NB4 (cell line): ENCODE measurements around the gene SORT1.

Experiments used
- MYC ChIP-seq: IDR thresholded peaks from 2 replicates; pipeline ENCODE4 v1.6.1; 2011; ENCODE audit warnings: low read depth, low read length
- POLR2A ChIP-seq: IDR thresholded peaks from 2 replicates; pipeline ENCODE4 v1.6.1; 2011; ENCODE audit warnings: mild to moderate bottlenecking; ENCODE audit not compliant: insufficient read length; ENCODE audit errors: extremely low read depth
- TF ChIP-seq, protein P1 (sequence below): IDR thresholded peaks from one replicate; pipeline ENCODE4 v1.5.1; 2012; ENCODE audit warnings: low read depth, low read length
- TF ChIP-seq, protein P2 (sequence below): IDR thresholded peaks from 2 replicates; pipeline ENCODE4 v1.6.1; 2011; ENCODE audit warnings: low read depth, low read length

DNA sequence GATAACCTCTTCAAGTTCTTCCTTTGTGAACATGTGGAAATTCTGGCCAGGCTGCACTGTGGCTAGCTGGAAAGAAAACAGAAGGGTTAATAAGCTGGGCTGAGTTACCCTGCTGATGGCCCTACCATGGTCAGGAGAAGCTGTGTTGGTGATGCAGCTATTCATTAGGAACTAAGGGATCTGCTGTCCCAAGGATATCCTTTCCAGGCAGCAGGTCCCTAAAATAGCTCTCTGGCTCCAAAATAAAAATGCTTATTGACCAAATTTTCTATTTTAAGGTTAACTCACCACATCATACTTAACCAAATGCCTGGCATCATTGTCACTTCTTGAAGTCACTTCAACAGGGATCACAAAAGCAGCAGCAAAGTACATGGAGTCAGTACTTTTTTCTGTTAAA is 4.3 kb upstream of the SORT1 start:
- TF ChIP-seq POLR2A (no peak), MYC (no peak)
- TF ChIP-seq, protein P1, sequence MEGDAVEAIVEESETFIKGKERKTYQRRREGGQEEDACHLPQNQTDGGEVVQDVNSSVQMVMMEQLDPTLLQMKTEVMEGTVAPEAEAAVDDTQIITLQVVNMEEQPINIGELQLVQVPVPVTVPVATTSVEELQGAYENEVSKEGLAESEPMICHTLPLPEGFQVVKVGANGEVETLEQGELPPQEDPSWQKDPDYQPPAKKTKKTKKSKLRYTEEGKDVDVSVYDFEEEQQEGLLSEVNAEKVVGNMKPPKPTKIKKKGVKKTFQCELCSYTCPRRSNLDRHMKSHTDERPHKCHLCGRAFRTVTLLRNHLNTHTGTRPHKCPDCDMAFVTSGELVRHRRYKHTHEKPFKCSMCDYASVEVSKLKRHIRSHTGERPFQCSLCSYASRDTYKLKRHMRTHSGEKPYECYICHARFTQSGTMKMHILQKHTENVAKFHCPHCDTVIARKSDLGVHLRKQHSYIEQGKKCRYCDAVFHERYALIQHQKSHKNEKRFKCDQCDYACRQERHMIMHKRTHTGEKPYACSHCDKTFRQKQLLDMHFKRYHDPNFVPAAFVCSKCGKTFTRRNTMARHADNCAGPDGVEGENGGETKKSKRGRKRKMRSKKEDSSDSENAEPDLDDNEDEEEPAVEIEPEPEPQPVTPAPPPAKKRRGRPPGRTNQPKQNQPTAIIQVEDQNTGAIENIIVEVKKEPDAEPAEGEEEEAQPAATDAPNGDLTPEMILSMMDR, result no peak
- TF ChIP-seq, protein P2, sequence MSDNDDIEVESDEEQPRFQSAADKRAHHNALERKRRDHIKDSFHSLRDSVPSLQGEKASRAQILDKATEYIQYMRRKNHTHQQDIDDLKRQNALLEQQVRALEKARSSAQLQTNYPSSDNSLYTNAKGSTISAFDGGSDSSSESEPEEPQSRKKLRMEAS, result no peak
